Activated T-cell treated with anti-CD3 and anti-CD28 coated beads for 4 hours (primary cell): ENCODE data around the gene KCNIP1.
"Not testable (repeated sequence)": the region's sequence is repeated elsewhere in the genome, so short reads cannot be mapped to it uniquely, and the experiment has no call there.

ENCODE experiments used
- DNase-seq: peaks from one replicate; pipeline ENCODE4 v3.0.0-alpha.2; 2020

The KCNIP1 gene

DNA sequence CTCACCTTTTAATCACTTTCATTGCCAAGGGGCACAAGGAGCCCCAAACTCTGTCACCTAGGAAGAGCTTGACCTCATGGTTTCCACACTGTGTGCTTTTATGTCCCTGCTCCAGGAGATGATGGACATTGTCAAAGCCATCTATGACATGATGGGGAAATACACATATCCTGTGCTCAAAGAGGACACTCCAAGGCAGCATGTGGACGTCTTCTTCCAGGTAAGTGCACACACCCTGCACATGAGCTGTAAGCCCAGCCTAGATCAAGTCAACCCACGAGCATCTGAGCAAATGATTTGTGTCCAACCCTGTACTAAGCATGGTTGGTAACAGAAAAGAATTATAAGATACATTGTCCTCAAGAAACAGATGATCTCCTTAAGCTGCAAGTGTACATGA is 228.9 kb downstream of the KCNIP1 start:
- DNase-seq: no peak

DNA sequence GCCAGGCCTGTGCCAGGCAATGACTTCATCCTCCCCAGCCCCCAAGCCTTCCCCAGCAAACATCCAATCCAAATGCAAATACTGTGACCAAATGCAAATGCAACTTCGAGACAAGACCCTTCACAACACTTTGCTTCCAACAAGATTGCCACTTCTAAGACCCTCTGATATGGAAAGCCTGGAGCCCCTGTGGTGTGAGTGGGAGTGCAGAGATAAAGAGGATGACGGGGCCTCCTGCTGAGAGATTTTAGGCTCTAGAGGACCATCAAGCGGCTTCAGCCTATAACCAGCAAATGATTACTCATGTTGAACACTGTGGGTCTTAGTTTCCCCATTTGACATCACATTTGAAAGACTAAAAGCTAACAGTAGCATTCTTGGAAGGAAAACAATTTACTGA is 233.1 kb downstream of the KCNIP1 start:
- no peak for DNase-seq

GRCh38 chr5:170737591-170737990 is 233.8 kb downstream of the KCNIP1 start:
- DNase-seq: no peak

- DNase-seq: no peak
These were observed 235.0 kb downstream of the KCNIP1 start for GRCh38 chr5:170738840-170739239.

DNA sequence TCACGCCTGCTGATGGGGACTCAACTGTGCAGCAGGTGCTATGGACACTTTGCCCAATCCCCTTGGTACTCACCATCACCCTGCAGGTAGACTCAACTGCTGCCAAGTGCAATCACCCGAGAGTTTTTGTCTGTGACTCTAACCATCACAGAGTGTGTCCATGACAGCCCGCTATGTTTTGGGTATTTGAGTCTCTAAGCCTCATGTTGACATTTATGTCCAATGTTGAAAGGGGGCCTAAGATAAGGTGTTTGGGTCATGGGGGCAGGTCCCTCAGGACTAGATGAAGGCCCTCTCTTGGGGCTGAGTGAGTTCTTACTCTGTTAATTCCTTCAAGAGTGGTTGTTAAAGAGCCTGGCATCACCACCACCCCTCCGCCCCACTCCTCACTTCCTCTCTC is 235.6 kb downstream of the KCNIP1 start:
- no peak for DNase-seq

DNA sequence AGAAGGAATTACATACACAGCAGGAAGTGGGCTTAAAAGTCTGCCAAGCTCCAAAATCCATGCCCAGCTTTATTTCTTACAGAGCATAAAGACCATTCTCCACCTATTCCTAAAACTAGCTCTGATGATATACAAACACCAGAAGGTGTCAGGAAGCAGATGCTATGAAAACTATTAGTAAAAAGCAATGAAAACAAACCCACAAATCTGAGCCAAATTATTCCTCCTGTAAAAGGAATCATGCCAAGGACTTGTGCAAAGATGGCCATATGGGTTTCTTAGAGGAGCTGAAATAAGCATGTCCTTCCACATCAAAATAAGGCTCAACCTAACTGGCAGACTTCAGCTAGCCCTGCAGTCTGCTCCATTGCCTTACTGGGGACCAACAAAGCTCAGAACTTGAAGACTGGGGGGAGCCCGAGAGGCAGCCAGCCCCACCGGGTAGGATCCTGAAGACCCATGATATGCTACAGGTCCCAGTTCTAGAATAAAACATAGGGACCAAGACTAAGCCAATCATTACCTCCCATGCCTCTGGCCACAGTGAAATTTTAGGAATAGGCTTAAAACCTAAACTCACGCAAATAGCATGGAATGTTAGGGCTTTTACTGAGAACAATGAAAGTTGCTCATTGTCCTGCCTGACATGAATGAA is 236.9 kb downstream of the KCNIP1 start:
- DNase-seq: no peak

DNA sequence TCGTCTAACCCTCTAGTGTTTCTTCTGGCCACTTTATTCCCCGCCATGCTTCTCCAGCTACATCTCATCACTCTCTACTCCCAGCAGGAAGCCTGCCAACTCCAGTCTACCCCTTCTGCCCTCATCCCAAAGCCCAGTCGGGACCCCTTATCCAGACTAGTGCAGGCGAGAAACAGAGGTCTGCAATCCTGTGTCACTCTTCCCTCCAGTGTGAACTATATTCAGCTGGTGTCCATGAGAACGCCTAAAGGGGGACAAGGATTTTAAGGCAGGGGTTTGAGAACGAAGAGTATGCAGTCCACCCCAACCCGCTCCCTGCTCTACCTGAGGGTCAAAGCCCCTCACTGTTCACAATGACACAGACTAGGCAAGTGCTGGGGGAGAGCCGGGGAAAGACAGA is 238.0 kb downstream of the KCNIP1 start:
- no peak for DNase-seq

DNA sequence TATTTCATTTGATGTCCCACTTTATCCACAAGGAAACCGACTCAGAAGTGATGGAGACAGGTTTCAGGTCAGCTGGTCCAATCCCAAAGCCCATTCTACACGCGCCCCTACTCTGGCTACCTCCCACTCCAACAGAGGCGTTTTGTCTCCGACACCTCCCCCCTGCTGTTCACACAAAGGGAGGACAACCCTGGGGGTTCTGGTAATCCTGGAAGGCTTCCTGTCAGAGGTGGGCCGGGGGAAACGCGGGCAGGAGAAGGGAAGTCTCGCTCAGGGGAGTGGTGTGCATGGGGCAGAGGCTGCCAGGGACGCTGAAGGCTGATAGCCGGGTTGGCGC is 240.0 kb downstream of the KCNIP1 start:
- DNase-seq: no peak

GRCh38 chr5:170745481-170746071 is 241.8 kb downstream of the KCNIP1 start:
- no peak for DNase-seq

DNA sequence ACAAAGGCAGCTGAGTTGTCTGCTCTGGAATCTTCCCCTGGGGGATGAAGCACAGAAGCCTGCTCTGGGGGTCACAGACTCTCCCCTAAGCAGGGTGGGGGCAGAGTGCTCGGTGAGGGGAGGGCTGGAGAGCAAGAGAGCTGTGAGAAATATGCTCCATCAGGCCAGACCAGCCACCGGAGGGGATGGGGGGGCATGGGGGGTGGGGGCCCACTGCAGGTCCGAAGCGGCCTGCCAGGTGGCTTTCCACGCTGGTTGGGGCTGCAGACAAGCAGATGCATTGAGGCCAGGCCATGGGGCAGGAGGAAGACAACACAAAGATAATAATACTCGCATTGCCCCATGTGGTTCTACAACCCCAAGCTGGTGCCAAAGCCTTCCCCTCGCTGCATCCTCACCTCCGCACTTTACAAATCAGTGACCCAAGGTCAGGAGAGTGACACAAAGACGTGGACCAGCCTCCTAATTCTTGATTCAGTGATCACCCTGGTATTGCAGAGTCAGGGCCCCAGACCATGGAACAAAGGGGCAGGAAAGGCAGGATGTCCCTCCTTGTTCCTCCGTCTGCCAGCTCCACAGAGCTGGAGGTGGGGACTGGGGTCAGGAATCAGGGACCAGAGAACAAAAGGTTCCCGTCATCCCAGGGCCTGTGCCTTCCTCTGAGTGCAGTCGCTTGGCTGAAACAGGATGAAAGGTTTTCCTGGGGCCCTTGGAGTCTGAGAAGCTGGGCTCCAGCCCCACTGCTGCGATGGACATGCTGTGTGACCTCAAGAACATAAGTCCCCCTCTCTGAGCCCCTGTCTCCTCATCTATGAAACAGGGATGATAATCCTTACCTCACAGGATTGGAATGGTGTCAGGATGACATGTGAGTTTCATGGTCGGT is 242.5 kb downstream of the KCNIP1 start:
- no peak for DNase-seq

DNA sequence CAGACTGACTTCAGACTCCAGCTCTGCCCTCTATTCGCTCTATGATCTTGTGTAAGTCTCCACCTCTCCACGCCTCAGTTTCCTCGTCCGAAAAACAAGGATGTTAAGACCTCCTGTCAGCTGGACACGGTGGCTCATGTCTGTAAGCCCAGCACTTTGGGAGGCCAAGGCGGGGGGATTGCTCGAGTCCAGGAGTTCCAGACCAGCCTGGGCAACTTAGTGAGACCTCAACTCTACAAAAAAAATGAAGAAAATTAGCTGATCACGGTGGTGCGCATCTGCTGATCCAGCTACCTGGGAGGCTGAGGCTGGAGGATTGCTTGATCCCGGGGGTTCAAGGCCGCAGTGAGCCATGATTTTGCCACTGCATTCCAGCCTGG is 243.1 kb downstream of the KCNIP1 start:
- DNase-seq: no peak

- no peak for DNase-seq
These were observed 243.5 kb downstream of the KCNIP1 start for GRCh38 chr5:170747357-170747756.

GRCh38 chr5:170747851-170748250 is 244.0 kb downstream of the KCNIP1 start:
- DNase-seq: no peak

- no peak for DNase-seq
These were observed 245.2 kb downstream of the KCNIP1 start for GRCh38 chr5:170748951-170749471.

GRCh38 chr5:170749911-170750431 is 246.2 kb downstream of the KCNIP1 start:
- DNase-seq: no peak

DNA sequence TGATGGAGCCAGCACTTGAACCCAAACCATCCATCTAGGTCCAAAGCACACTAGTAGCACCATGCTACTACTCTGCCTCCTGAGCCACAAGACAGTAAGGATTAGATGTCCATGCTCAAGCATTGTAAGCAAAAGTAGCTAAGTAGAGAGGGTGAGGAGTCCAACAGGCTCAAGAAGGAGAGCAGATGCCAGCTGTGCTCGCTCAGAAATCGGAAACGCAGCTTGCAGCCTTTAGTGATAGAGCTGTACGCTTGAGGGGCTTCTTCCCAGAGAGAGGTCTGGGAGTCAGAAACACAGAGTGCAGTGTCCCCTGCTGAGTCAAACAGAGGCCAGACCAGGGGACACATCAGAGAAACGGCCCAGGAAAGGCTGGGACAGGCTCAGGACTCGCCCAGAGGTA is 247.0 kb downstream of the KCNIP1 start:
- no peak for DNase-seq

DNA sequence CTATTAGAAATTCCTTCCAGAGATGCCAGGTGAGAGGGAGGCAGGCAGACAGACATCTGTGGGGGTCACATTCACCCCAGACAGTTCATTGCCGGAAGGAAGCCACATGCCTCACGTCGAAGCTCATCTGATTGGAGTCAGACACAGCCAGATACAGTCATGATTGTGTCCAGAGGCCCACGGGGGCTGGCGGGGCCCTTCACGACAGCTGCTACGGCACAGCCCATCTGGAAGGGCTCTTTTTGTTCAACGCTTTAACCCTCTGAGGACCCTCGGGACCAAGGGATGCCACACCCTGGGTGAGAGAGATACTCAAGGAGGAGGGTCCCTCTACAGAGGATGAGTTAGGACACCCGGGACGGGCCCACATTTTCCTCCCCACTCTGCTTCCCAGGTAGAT is 247.8 kb downstream of the KCNIP1 start:
- DNase-seq: no peak

GRCh38 chr5:170752257-170753215 is 248.7 kb downstream of the KCNIP1 start:
- no peak for DNase-seq

DNA sequence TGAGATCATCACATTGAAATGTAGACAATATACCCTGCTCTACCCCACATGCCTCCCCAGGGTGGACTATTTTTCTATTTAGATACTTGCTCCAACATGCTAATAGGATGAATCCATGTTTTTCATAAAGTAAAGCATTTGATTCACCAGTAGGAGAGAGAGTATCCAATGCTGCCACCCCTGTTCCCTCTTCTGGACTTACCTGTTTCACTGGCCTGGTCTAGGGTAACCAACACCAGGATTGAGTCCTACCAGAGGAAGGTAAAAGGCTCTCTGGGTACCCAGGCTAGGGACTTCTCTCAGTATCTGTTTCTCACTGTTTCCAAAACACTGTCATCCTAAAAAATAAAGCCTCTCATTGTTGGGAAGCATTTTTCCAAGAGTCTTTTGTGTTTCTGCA is 249.5 kb downstream of the KCNIP1 start:
- no peak for DNase-seq

DNA sequence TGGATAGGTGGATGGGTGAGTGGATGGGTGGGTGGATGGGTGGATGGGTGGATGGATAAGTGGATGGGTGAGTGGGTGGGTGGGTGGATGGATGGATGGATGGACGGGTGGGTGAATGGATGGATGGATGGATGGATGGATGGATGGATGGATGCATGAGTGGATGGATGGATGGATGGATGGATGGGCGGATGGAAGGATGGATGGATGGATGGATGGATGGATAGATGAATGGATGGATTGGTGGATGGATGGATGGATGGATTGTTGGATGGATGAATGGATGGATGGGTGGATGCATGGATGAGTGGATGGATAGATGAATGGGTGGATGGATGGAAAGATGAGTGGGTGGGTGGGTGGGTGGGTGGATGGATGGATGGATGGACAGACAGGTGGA is 250.7 kb downstream of the KCNIP1 start:
- DNase-seq: not testable (repeated sequence)

DNA sequence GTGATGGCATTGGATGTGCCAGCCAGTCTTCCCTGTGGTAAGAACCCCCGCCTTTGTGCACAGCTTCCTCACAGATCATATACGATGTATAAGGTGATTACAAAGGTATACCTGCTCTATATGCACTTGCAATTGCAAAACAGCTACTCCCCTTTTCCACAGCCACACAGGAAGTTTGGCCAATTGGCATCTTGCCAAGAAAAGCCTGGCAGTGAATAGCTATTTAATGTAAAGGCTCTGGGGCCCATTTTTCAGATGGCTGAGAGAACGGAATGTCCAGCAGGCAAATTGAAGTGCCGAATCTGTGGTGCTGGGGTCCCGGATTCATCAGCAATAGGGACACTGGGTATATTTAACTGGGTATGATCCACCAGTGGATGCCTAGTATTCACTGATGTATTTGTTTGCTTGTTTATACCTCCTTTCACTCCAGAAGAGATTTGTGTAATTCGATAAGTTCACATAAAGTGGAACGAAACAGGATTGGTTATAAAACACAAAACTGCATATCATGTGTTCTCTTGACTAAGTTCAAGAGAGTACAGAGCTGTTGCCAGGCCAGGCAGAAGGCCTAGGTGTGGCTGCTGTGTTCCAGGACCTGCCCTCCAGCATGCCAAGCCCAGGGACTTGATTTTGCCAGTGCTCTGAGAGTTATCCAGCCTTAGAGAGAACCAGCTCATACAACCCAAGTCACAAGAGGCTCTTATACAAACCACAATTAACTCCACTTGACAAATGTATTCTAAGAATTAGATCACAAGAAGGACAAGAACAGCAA is 252.0 kb downstream of the KCNIP1 start:
- no peak for DNase-seq

DNA sequence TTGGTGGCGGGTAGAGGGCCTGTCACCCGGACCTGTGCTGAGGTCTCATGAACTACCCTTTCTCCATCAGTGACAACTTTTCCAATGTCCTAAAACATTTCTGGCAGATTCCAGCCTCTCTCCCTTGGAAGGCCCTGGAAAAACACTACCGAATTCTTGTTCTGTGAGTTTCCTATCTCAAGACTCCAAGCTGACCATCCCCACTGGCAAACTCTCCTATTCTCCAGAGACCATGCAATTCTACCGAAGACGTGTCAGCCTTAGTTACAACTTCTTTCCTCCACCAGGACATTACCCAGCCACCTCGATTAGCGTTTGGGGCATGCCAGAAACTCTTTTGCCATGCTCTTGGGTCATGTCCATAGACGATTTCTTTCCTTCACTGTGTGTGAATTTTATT is 252.9 kb downstream of the KCNIP1 start:
- DNase-seq: no peak
